SU-DHL-6 (cell line): Measurements from ENCODE around the gene STYXL1.

Experiments used
- CTCF ChIP-seq: fragments of 200-600 bp; sonication (generic); IDR thresholded peaks from one replicate; pipeline ENCODE4 v1.5.1; 2017; ENCODE audit warnings: antibody characterized with exemption, mild to moderate bottlenecking, low read length, moderate library complexity; ENCODE audit not compliant: insufficient read depth, poor library complexity, severe bottlenecking
- EZH2phosphoT487 ChIP-seq: fragments of 200-600 bp; sonication (generic), shearing (Covaris generic); conservative IDR thresholded peaks from 2 replicates; pipeline ENCODE4 v1.6.1; 2018; ENCODE audit warnings: mild to moderate bottlenecking, antibody characterized with exemption, low read length, moderate library complexity, mixed read lengths

- TF ChIP-seq CTCF (no peak), EZH2phosphoT487 (no peak)
Measured at GRCh38 chr7:76064208-76064970, 16.6 kb upstream of the STYXL1 start.
